Measurements from ENCODE around the gene MTRF1L. TPM values are rescaled to one million over a fixed set of nuclear protein-coding genes. Genes with fewer than 3 reads are reported as not detected.

Gene MTRF1L
- total and polyA plus RNA-seq, 2 donors (not counting 1 experiment from before 2014, with no cell fraction given): 9.8 to 24.0 TPM

DNA sequence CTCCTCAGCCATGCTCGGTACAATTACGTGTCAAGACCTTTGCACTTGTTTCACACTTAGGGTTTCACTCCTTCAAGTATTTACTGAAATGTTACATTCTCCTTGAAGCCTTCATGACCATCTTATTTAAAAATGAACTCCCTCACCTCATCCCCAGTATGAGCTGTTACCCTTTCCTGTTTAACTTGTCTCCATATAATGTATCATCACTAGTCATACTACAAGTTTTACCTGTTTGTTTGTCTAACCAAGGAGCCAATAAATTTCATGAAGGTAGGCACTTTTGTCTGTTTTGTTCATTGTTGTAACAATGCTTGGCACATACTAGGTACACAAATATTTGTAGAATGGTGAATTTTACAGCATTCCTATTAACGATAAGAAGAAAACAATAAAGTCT, 46.1 kb upstream of the MTRF1L start:
- 96% methylated on average over 2 of the region's 3 CpGs for WGBS (ENCODE audit: insufficient coverage)
- no peaks in the 10 kb centered on the region for H3K27me3 ChIP-seq (replicated peaks in 1 of 4; ENCODE audit: control extremely low read depth in 1 of 4, control insufficient read depth in 3 of 4, insufficient read depth in 4 of 4, low read length in 3 of 4)
- no peak overlapping the region for H3K4me3 Mint-ChIP-seq
- no peaks in the 10 kb centered on the region for H3K4me1 Mint-ChIP-seq
- ATAC-seq (ENCODE audit: low read depth) (no peak), DNase-seq (no peak)
- TF ChIP-seq, protein P1, sequence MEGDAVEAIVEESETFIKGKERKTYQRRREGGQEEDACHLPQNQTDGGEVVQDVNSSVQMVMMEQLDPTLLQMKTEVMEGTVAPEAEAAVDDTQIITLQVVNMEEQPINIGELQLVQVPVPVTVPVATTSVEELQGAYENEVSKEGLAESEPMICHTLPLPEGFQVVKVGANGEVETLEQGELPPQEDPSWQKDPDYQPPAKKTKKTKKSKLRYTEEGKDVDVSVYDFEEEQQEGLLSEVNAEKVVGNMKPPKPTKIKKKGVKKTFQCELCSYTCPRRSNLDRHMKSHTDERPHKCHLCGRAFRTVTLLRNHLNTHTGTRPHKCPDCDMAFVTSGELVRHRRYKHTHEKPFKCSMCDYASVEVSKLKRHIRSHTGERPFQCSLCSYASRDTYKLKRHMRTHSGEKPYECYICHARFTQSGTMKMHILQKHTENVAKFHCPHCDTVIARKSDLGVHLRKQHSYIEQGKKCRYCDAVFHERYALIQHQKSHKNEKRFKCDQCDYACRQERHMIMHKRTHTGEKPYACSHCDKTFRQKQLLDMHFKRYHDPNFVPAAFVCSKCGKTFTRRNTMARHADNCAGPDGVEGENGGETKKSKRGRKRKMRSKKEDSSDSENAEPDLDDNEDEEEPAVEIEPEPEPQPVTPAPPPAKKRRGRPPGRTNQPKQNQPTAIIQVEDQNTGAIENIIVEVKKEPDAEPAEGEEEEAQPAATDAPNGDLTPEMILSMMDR (IDR thresholded peaks at IDR 0.05): no peak
- no peak for TF ChIP-seq EZH2 (IDR thresholded peaks at IDR 0.05; ENCODE audit: borderline replicate concordance, insufficient read depth, low read depth, low read length, poor library complexity, severe bottlenecking)
- no peak overlapping the region for H3K4me3 ChIP-seq (ENCODE audit: control extremely low read depth in 1 of 5, extremely low read depth in 1 of 5, insufficient read depth in 1 of 5, low read depth in 2 of 5, low read length in 4 of 5)
- ChIA-PET POLR2A (no interaction called here), CTCF (no interaction called here)
- no peak overlapping the region for H3K27ac ChIP-seq (ENCODE audit: low read length in 2 of 2)
- H3K9me3 ChIP-seq (ENCODE audit: control extremely low read depth in 1 of 3, control insufficient read depth in 2 of 3, insufficient read depth in 1 of 3, low read length in 2 of 3): no peaks in the 10 kb centered on the region
- intact Hi-C loops (cut with micrococcal nuclease): no loop called here
- H3K9ac ChIP-seq (ENCODE audit: low read length): no peak overlapping the region
- H3K4me2 ChIP-seq (replicated peaks; ENCODE audit: low read depth, low read length, poor library complexity, severe bottlenecking): no peak overlapping the region
- no peaks in the 10 kb centered on the region for H3K36me3 ChIP-seq (replicated peaks in 1 of 2; ENCODE audit: control extremely low read depth in 1 of 2, control insufficient read depth in 1 of 2, extremely low read depth in 1 of 2, insufficient read depth in 2 of 2, low read length in 1 of 2)
- no peaks in the 10 kb centered on the region for H3K79me2 ChIP-seq (ENCODE audit: control insufficient read depth, insufficient read depth, low read length)
- no peaks in the 10 kb centered on the region for H3K9me3 Mint-ChIP-seq (ENCODE audit: insufficient read depth)
- H3K27me3 Mint-ChIP-seq: peaks cover 4% of the 10 kb centered on the region
- H3K27ac Mint-ChIP-seq: no peak overlapping the region
- no peaks in the 10 kb centered on the region for H4K20me1 ChIP-seq (ENCODE audit: control insufficient read depth, insufficient read depth, low read length, poor library complexity, severe bottlenecking)
- H2AFZ ChIP-seq (ENCODE audit: insufficient read depth, low read depth, low read length, poor library complexity, severe bottlenecking): no peak overlapping the region
- no peaks in the 10 kb centered on the region for H3K4me1 ChIP-seq (ENCODE audit: control insufficient read depth in 2 of 2, insufficient read depth in 2 of 2, low read length in 2 of 2)

GRCh38 chr6:153047386-153047785, 44.9 kb upstream of the MTRF1L start:
- ATAC-seq (ENCODE audit: low read depth) (no peak), DNase-seq (no peak)
- Histone ChIP-seq H3K4me1 (ENCODE audit: control insufficient read depth in 2 of 2, insufficient read depth in 2 of 2, low read length in 2 of 2) (no peaks in the 10 kb centered on the region), H3K4me3 (ENCODE audit: control extremely low read depth in 1 of 5, extremely low read depth in 1 of 5, insufficient read depth in 1 of 5, low read depth in 2 of 5, low read length in 4 of 5) (no peak overlapping the region), H3K9ac (ENCODE audit: low read length) (no peak overlapping the region), H3K79me2 (ENCODE audit: control insufficient read depth, insufficient read depth, low read length) (no peaks in the 10 kb centered on the region), H2AFZ (ENCODE audit: insufficient read depth, low read depth, low read length, poor library complexity, severe bottlenecking) (no peak overlapping the region), H3K4me2 (replicated peaks; ENCODE audit: low read depth, low read length, poor library complexity, severe bottlenecking) (no peak overlapping the region), H3K9me3 (ENCODE audit: control extremely low read depth in 1 of 3, control insufficient read depth in 2 of 3, insufficient read depth in 1 of 3, low read length in 2 of 3) (no peaks in the 10 kb centered on the region), H3K27me3 (replicated peaks in 1 of 4; ENCODE audit: control extremely low read depth in 1 of 4, control insufficient read depth in 3 of 4, insufficient read depth in 4 of 4, low read length in 3 of 4) (no peaks in the 10 kb centered on the region), H3K27ac (ENCODE audit: low read length in 2 of 2) (no peak overlapping the region), H4K20me1 (ENCODE audit: control insufficient read depth, insufficient read depth, low read length, poor library complexity, severe bottlenecking) (no peaks in the 10 kb centered on the region), H3K36me3 (replicated peaks in 1 of 2; ENCODE audit: control extremely low read depth in 1 of 2, control insufficient read depth in 1 of 2, extremely low read depth in 1 of 2, insufficient read depth in 2 of 2, low read length in 1 of 2) (no peaks in the 10 kb centered on the region)
- Mint-ChIP-seq H3K27me3 (peaks cover 8% of the 10 kb centered on the region), H3K27ac (no peak overlapping the region), H3K4me1 (no peaks in the 10 kb centered on the region), H3K4me3 (no peak overlapping the region), H3K9me3 (ENCODE audit: insufficient read depth) (no peaks in the 10 kb centered on the region)
- 100% methylated on average over 1 of the region's 2 CpGs for WGBS (ENCODE audit: insufficient coverage)
- TF ChIP-seq EZH2 (IDR thresholded peaks at IDR 0.05; ENCODE audit: borderline replicate concordance, insufficient read depth, low read depth, low read length, poor library complexity, severe bottlenecking): no peak
- TF ChIP-seq, protein P1 (IDR thresholded peaks at IDR 0.05): no peak
- ChIA-PET POLR2A (no interaction called here), CTCF (no interaction called here)
- intact Hi-C loops (cut with micrococcal nuclease): no loop called here

Measured in B cell (primary cell).